ENCODE results near the gene ZNF778. TPM values are rescaled to one million over a fixed set of nuclear protein-coding genes. Genes with fewer than 3 reads are reported as not detected.

Gene ZNF778
- total and polyA plus RNA-seq, 2 of the 13 experiments (the other 11 are each of a cell fraction or from before 2014, with no cell fraction given): 3.8 to 7.2 TPM

DNA sequence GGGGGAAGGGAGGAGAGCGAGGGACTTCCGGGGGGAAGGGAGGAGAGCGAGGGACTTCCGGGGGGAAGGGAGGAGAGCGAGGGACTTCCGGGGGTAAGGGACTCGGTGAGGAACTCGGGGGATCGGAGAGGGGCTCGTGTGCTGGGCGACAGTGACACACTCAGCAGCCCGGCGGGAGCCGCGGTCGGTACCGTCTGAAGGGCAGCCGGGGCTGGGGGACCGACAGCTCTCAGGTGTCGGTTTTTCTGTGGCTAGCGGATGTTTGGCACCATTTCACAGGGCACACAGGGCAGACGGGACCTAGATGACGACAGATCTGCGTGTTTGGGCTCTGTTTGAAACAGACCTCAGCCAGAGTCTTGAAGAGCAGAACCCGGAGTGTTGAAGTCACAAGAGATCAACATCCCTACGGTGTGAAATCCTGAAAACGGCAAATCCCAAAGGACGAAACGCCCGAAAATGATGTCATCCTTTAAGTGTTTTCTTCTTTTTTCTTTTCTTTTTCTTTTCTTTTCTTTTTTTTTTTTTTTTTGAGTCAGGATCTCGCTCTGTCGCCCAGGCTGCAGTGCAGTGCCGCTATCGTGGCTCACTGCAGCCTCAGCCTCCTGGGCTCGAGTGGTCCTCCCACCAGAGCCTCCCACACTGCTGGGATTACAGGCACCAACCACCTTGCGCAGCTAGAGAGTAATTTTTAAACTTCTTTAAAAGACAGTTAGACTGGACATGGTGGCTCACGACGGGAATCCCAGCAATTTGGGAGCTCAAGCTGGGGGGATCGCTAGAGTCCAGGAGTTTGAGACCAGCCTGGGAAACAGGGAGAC lies 23.9 kb downstream of the ZNF778 start (continued):
- TF ChIP-seq, protein P1, sequence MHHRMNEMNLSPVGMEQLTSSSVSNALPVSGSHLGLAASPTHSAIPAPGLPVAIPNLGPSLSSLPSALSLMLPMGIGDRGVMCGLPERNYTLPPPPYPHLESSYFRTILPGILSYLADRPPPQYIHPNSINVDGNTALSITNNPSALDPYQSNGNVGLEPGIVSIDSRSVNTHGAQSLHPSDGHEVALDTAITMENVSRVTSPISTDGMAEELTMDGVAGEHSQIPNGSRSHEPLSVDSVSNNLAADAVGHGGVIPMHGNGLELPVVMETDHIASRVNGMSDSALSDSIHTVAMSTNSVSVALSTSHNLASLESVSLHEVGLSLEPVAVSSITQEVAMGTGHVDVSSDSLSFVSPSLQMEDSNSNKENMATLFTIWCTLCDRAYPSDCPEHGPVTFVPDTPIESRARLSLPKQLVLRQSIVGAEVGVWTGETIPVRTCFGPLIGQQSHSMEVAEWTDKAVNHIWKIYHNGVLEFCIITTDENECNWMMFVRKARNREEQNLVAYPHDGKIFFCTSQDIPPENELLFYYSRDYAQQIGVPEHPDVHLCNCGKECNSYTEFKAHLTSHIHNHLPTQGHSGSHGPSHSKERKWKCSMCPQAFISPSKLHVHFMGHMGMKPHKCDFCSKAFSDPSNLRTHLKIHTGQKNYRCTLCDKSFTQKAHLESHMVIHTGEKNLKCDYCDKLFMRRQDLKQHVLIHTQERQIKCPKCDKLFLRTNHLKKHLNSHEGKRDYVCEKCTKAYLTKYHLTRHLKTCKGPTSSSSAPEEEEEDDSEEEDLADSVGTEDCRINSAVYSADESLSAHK (CRISPR knock-in tag; IDR thresholded peaks at IDR 0.05; ENCODE audit: borderline replicate concordance): no peak
- no peak for TF ChIP-seq MATR3 (CRISPR knock-in tag; IDR thresholded peaks at IDR 0.05)
- 0 out of 2 replicates have a peak, but pooled peaks have one; percentile 11 for TF ChIP-seq CHCHD3 (CRISPR knock-in tag; IDR thresholded peaks at IDR 0.05)
- TF ChIP-seq ZNF879 (CRISPR knock-in tag; IDR thresholded peaks at IDR 0.05): peak; percentile 95
- TF ChIP-seq, protein P2, sequence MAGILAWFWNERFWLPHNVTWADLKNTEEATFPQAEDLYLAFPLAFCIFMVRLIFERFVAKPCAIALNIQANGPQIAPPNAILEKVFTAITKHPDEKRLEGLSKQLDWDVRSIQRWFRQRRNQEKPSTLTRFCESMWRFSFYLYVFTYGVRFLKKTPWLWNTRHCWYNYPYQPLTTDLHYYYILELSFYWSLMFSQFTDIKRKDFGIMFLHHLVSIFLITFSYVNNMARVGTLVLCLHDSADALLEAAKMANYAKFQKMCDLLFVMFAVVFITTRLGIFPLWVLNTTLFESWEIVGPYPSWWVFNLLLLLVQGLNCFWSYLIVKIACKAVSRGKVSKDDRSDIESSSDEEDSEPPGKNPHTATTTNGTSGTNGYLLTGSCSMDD (CRISPR knock-in tag; IDR thresholded peaks at IDR 0.05): no peak
- TF ChIP-seq GLI4 (CRISPR knock-in tag; IDR thresholded peaks at IDR 0.05; ENCODE audit: borderline replicate concordance): no peak
- TF ChIP-seq ZNF207 (IDR thresholded peaks at IDR 0.05; ENCODE audit: borderline replicate concordance): no peak
- TF ChIP-seq HNF4A (CRISPR knock-in tag; IDR thresholded peaks at IDR 0.05): peak; percentile 25; the same call in 1 of the 2 replicates
- peak; percentile 87; the same call in 1 of the 2 replicates for TF ChIP-seq MYC (CRISPR knock-in tag; IDR thresholded peaks at IDR 0.05; ENCODE audit: borderline replicate concordance)
- TF ChIP-seq, protein P3, sequence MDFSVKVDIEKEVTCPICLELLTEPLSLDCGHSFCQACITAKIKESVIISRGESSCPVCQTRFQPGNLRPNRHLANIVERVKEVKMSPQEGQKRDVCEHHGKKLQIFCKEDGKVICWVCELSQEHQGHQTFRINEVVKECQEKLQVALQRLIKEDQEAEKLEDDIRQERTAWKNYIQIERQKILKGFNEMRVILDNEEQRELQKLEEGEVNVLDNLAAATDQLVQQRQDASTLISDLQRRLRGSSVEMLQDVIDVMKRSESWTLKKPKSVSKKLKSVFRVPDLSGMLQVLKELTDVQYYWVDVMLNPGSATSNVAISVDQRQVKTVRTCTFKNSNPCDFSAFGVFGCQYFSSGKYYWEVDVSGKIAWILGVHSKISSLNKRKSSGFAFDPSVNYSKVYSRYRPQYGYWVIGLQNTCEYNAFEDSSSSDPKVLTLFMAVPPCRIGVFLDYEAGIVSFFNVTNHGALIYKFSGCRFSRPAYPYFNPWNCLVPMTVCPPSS (IDR thresholded peaks at IDR 0.05): no peak
- TF ChIP-seq PITX1 (CRISPR knock-in tag; IDR thresholded peaks at IDR 0.05): no peak
- no peak for TF ChIP-seq U2AF2 (IDR thresholded peaks at IDR 0.05; ENCODE audit: low read depth, low read length)
- peak; percentile 74 for TF ChIP-seq ARNTL (CRISPR knock-in tag; IDR thresholded peaks at IDR 0.05)
- no peak for TF ChIP-seq KAT2B (IDR thresholded peaks at IDR 0.05; ENCODE audit: borderline replicate concordance, low read depth, low read length)
- peak; percentile 98 for TF ChIP-seq ZNF772 (CRISPR knock-in tag; IDR thresholded peaks at IDR 0.05)
- TF ChIP-seq RXRA (CRISPR knock-in tag; IDR thresholded peaks at IDR 0.05): peak; percentile 85
- no peak for TF ChIP-seq SMC3 (IDR thresholded peaks at IDR 0.05; ENCODE audit: low read length)
- peak; percentile 95 for TF ChIP-seq ZFP37 (CRISPR knock-in tag; IDR thresholded peaks at IDR 0.05; ENCODE audit: borderline replicate concordance)
- TF ChIP-seq, protein P4, sequence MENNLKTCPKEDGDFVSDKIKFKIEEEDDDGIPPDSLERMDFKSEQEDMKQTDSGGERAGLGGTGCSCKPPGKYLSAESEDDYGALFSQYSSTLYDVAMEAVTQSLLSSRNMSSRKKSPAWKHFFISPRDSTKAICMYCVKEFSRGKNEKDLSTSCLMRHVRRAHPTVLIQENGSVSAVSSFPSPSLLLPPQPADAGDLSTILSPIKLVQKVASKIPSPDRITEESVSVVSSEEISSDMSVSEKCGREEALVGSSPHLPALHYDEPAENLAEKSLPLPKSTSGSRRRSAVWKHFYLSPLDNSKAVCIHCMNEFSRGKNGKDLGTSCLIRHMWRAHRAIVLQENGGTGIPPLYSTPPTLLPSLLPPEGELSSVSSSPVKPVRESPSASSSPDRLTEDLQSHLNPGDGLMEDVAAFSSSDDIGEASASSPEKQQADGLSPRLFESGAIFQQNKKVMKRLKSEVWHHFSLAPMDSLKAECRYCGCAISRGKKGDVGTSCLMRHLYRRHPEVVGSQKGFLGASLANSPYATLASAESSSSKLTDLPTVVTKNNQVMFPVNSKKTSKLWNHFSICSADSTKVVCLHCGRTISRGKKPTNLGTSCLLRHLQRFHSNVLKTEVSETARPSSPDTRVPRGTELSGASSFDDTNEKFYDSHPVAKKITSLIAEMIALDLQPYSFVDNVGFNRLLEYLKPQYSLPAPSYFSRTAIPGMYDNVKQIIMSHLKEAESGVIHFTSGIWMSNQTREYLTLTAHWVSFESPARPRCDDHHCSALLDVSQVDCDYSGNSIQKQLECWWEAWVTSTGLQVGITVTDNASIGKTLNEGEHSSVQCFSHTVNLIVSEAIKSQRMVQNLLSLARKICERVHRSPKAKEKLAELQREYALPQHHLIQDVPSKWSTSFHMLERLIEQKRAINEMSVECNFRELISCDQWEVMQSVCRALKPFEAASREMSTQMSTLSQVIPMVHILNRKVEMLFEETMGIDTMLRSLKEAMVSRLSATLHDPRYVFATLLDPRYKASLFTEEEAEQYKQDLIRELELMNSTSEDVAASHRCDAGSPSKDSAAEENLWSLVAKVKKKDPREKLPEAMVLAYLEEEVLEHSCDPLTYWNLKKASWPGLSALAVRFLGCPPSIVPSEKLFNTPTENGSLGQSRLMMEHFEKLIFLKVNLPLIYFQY (CRISPR knock-in tag; IDR thresholded peaks at IDR 0.05; ENCODE audit: borderline replicate concordance): no peak
- no peak for TF ChIP-seq ZNF225 (CRISPR knock-in tag; IDR thresholded peaks at IDR 0.05)
- TF ChIP-seq ZMYM4 (CRISPR knock-in tag; IDR thresholded peaks at IDR 0.05): peak; percentile 89
- TF ChIP-seq ZNF335 (CRISPR knock-in tag; IDR thresholded peaks at IDR 0.05): 0 out of 2 replicates have a peak, but pooled peaks have one; percentile 47

Data from HepG2 (cell line).